GM12872 (cell line): ENCODE data around the gene PADI1.

ENCODE experiments used
- CTCF ChIP-seq: IDR thresholded peaks from 3 replicates; pipeline ENCODE4 v1.5.1; 2011; ENCODE audit warnings: low read depth, mild to moderate bottlenecking, low read length, moderate library complexity; ENCODE audit not compliant: insufficient read depth

PADI1 gene

GRCh38 chr1:17195731-17196130 lies 9.2 kb upstream of the PADI1 start:
- TF ChIP-seq CTCF = no peak

- no peak for TF ChIP-seq CTCF
Measured at GRCh38 chr1:17196496-17197185, 8.3 kb upstream of the PADI1 start.

GRCh38 chr1:17197696-17198095 lies 7.2 kb upstream of the PADI1 start:
- TF ChIP-seq CTCF = no peak

- TF ChIP-seq CTCF = no peak
Measured at GRCh38 chr1:17198476-17199258, 6.3 kb upstream of the PADI1 start.

- TF ChIP-seq CTCF = no peak
Measured at GRCh38 chr1:17199267-17200044, 5.5 kb upstream of the PADI1 start.

- no peak for TF ChIP-seq CTCF
Measured at GRCh38 chr1:17200246-17200645, 4.7 kb upstream of the PADI1 start.

- no peak for TF ChIP-seq CTCF
Measured at GRCh38 chr1:17200756-17201155, 4.2 kb upstream of the PADI1 start.
